Smooth muscle cell of the brain vasculature (primary cell): ENCODE data around the gene RXFP2.

ENCODE experiments used
- DNase-seq: peaks from one replicate; pipeline ENCODE4 v3.0.0-alpha.2; 2012; ENCODE audit warnings: low read depth, low spot score

The RXFP2 gene

GRCh38 chr13:31768351-31768750 is 29.0 kb downstream of the RXFP2 start:
- no peak for DNase-seq

- no peak for DNase-seq
These were observed 30.2 kb downstream of the RXFP2 start for GRCh38 chr13:31769575-31769974.

GRCh38 chr13:31772231-31772630 is 32.9 kb downstream of the RXFP2 start:
- DNase-seq: no peak

- no peak for DNase-seq
These were observed 34.2 kb downstream of the RXFP2 start for GRCh38 chr13:31773538-31773937.

- no peak for DNase-seq
These were observed 34.9 kb downstream of the RXFP2 start for GRCh38 chr13:31774186-31774750.

GRCh38 chr13:31775148-31775547 is 35.8 kb downstream of the RXFP2 start:
- DNase-seq: no peak

- no peak for DNase-seq
These were observed 36.4 kb downstream of the RXFP2 start for GRCh38 chr13:31775686-31776085.

- no peak for DNase-seq
These were observed 41.7 kb downstream of the RXFP2 start for GRCh38 chr13:31781064-31781463.

- DNase-seq: no peak
These were observed 46.7 kb downstream of the RXFP2 start for GRCh38 chr13:31786011-31786410.

GRCh38 chr13:31790992-31791391 is 51.7 kb downstream of the RXFP2 start:
- no peak for DNase-seq

- no peak for DNase-seq
These were observed 53.9 kb downstream of the RXFP2 start for GRCh38 chr13:31793246-31793645.

GRCh38 chr13:31794452-31794851 is 55.1 kb downstream of the RXFP2 start:
- no peak for DNase-seq

- DNase-seq: peak; percentile 17
These were observed 57.9 kb downstream of the RXFP2 start for GRCh38 chr13:31797154-31797775.

GRCh38 chr13:31798189-31798588 is 58.9 kb downstream of the RXFP2 start:
- DNase-seq: no peak

GRCh38 chr13:31801088-31801487 is 61.8 kb downstream of the RXFP2 start:
- no peak for DNase-seq

GRCh38 chr13:31803311-31803710 is 64.0 kb downstream of the RXFP2 start:
- no peak for DNase-seq

- no peak for DNase-seq
These were observed 66.5 kb downstream of the RXFP2 start for GRCh38 chr13:31805841-31806240.

- no peak for DNase-seq
These were observed 67.8 kb downstream of the RXFP2 start for GRCh38 chr13:31807090-31807541.

- no peak for DNase-seq
These were observed 75.2 kb downstream of the RXFP2 start for GRCh38 chr13:31814536-31814935.

- DNase-seq: no peak
These were observed 76.2 kb downstream of the RXFP2 start for GRCh38 chr13:31815361-31816144.

GRCh38 chr13:31818236-31818635 is 78.9 kb downstream of the RXFP2 start:
- no peak for DNase-seq

- DNase-seq: no peak
These were observed 85.6 kb downstream of the RXFP2 start for GRCh38 chr13:31824705-31825517.
